ENCODE results near the gene CHMP4A. TPM values are rescaled to one million over a fixed set of nuclear protein-coding genes. Genes with fewer than 3 reads are reported as not detected.

CHMP4A gene
- polyA plus RNA-seq, 1 donor (not counting 4 experiments of a cell fraction or from before 2014, with no cell fraction given) = 54.5 TPM

DNA sequence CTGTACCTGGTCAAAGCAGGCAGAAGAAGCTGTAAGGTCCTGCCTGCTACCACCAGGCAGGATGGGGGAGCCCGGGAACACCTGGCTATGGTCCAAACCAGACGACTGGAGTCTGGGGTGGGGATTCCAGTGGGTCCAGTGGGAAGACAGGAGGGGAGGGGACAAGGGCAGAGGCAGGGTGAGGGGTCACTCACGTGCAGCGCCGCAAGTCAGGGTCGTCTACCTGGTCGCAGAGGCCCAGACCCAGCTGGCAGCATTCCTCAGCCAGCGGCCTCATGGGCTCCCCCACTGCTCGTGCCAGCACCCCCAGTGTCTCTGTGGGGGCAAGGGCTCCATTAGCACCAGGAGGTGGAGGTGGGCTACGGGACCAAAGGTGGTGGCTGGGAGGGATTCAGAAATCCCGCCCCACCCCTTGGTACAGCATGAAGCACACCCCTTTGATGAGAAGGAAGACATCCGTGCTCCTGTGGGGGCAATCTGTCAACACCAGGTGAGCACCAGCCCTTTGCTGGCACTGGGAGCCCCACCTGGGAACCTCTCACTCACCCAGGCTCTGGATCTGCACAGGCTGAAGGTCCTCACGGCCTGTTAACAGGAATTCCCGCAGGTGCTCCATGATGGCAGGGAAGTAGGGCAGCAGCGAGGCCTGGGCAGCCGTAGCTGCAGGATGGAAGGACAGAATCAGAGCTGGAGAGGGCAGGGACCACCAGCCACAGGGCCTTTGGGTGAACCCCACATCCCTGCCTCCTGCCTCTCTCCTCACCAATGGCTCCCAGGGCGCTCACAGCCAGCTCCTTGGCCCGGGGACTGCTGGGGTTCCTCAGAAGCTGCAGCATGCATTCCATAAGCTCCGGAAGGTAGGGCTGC is 29.0 kb downstream of the CHMP4A start:
- Histone ChIP-seq H3K4me1 (ENCODE audit: control insufficient read depth, extremely low read depth, insufficient read depth, low read length) (peaks cover 15% of the 10 kb centered on the region), H2AFZ (ENCODE audit: control insufficient read depth, low read length) (no peak overlapping the region), H3K27me3 (ENCODE audit: control insufficient read depth, extremely low read depth, insufficient read depth, low read length) (no peaks in the 10 kb centered on the region), H3K36me3 (ENCODE audit: control insufficient read depth in 2 of 2, extremely low read depth in 1 of 2, insufficient read depth in 2 of 2, low read length in 2 of 2) (peaks cover 45 to 58% of the 10 kb centered on the region in 2 experiments), H3K4me3 (ENCODE audit: control insufficient read depth in 2 of 3, extremely low read depth in 1 of 3, insufficient read depth in 2 of 3, low read depth in 1 of 3, low read length in 3 of 3) (no peak overlapping the region), H3K4me2 (ENCODE audit: control insufficient read depth, extremely low read depth, insufficient read depth, low read depth, low read length) (no peak overlapping the region), H3K9ac (ENCODE audit: control insufficient read depth, extremely low read depth, insufficient read depth, low read length) (no peak overlapping the region), H3K9me1 (ENCODE audit: control insufficient read depth, extremely low read depth, insufficient read depth, low read length) (no peaks in the 10 kb centered on the region), H4K20me1 (ENCODE audit: control insufficient read depth, extremely low read depth, insufficient read depth, low read length) (peaks cover 11% of the 10 kb centered on the region), H3K27ac (ENCODE audit: control insufficient read depth, insufficient read depth, low read length) (no peak overlapping the region), H3K9me3 (ENCODE audit: control insufficient read depth, low read depth, low read length) (no peaks in the 10 kb centered on the region), H3K79me2 (ENCODE audit: control insufficient read depth, insufficient read depth, low read length) (peaks cover 12% of the 10 kb centered on the region)
- FAIRE-seq (no peak), DNase-seq (ENCODE audit: low read depth, low spot score) (no peak)
- TF ChIP-seq, protein P1, sequence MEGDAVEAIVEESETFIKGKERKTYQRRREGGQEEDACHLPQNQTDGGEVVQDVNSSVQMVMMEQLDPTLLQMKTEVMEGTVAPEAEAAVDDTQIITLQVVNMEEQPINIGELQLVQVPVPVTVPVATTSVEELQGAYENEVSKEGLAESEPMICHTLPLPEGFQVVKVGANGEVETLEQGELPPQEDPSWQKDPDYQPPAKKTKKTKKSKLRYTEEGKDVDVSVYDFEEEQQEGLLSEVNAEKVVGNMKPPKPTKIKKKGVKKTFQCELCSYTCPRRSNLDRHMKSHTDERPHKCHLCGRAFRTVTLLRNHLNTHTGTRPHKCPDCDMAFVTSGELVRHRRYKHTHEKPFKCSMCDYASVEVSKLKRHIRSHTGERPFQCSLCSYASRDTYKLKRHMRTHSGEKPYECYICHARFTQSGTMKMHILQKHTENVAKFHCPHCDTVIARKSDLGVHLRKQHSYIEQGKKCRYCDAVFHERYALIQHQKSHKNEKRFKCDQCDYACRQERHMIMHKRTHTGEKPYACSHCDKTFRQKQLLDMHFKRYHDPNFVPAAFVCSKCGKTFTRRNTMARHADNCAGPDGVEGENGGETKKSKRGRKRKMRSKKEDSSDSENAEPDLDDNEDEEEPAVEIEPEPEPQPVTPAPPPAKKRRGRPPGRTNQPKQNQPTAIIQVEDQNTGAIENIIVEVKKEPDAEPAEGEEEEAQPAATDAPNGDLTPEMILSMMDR (optimal IDR thresholded peaks at IDR 0.05 in 1 of 3, IDR thresholded peaks at IDR 0.05 in 1 of 3, conservative IDR thresholded peaks at IDR 0.05 in 1 of 3; ENCODE audit: extremely low read depth in 1 of 3, insufficient read depth in 2 of 3, low read length in 3 of 3) = no peak
- TF ChIP-seq EZH2 (IDR thresholded peaks at IDR 0.05; ENCODE audit: low read length) = no peak
- dilution Hi-C loops (cut with MboI; ENCODE audit: extremely low pct_ligation_motif_present, low sequenced_read_pairs) = no loop called here

DNA sequence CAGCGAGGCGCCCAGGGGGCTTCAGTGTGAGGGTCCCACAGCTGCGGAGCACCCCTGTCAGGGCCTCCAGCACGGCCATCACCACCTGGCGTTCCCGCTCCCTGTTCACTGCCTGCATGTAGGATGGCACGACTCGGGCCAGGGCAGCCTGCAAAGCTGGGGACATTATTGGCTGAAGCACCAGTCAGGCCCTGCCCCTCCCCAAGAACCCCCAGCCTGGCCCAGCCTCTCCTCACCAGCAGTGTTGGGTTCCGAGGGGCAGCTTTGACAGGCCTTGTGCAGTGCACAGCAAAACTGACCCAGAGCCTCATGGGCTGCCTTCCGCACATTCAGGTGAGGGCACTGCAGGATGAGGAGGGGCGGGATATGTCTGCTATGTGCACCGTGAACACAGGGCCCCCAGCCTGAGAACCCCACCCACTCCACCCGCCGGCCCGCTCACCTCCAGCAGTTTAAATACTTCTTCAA is 30.2 kb downstream of the CHMP4A start:
- Histone ChIP-seq H3K9me1 (ENCODE audit: control insufficient read depth, extremely low read depth, insufficient read depth, low read length) (no peaks in the 10 kb centered on the region), H3K9me3 (ENCODE audit: control insufficient read depth, low read depth, low read length) (no peaks in the 10 kb centered on the region), H2AFZ (ENCODE audit: control insufficient read depth, low read length) (no peak overlapping the region), H3K4me1 (ENCODE audit: control insufficient read depth, extremely low read depth, insufficient read depth, low read length) (peaks cover 9% of the 10 kb centered on the region), H3K27ac (ENCODE audit: control insufficient read depth, insufficient read depth, low read length) (no peak overlapping the region), H3K79me2 (ENCODE audit: control insufficient read depth, insufficient read depth, low read length) (peaks cover 12% of the 10 kb centered on the region), H3K27me3 (ENCODE audit: control insufficient read depth, extremely low read depth, insufficient read depth, low read length) (no peaks in the 10 kb centered on the region), H3K36me3 (ENCODE audit: control insufficient read depth in 2 of 2, extremely low read depth in 1 of 2, insufficient read depth in 2 of 2, low read length in 2 of 2) (peaks cover 55 to 61% of the 10 kb centered on the region in 2 experiments), H3K4me3 (ENCODE audit: control insufficient read depth in 2 of 3, extremely low read depth in 1 of 3, insufficient read depth in 2 of 3, low read depth in 1 of 3, low read length in 3 of 3) (no peak overlapping the region), H3K4me2 (ENCODE audit: control insufficient read depth, extremely low read depth, insufficient read depth, low read depth, low read length) (no peak overlapping the region), H3K9ac (ENCODE audit: control insufficient read depth, extremely low read depth, insufficient read depth, low read length) (no peak overlapping the region), H4K20me1 (ENCODE audit: control insufficient read depth, extremely low read depth, insufficient read depth, low read length) (peaks cover 12% of the 10 kb centered on the region)
- DNase-seq (ENCODE audit: low read depth, low spot score) = no peak
- dilution Hi-C loops (cut with MboI; ENCODE audit: extremely low pct_ligation_motif_present, low sequenced_read_pairs) = no loop called here
- FAIRE-seq = no peak
- TF ChIP-seq EZH2 (IDR thresholded peaks at IDR 0.05; ENCODE audit: low read length) = no peak
- TF ChIP-seq, protein P1 (optimal IDR thresholded peaks at IDR 0.05 in 1 of 3, IDR thresholded peaks at IDR 0.05 in 1 of 3, conservative IDR thresholded peaks at IDR 0.05 in 1 of 3; ENCODE audit: extremely low read depth in 1 of 3, insufficient read depth in 2 of 3, low read length in 3 of 3) = no peak

All from keratinocyte (primary cell).